Activated CD4-positive, alpha-beta T cell treated with anti-CD3 and anti-CD28 coated beads, Interleukin-10, Interleukin-2, amounts not matched to agents 100 ng/mL and 50 ng/mL, durations not matched to agents 16 hours and 8 hours (primary cell): ENCODE results near the gene OBSL1.

Source experiments
- DNase-seq: peaks from one replicate; pipeline ENCODE4 v3.0.0-alpha.2; 2020

OBSL1 gene

GRCh38 chr2:219596954-219597551 lies 25.7 kb upstream of the OBSL1 start:
- no peak for DNase-seq

GRCh38 chr2:219595256-219595655 lies 23.9 kb upstream of the OBSL1 start:
- DNase-seq, result no peak

- DNase-seq, result no peak
Measured at GRCh38 chr2:219593154-219593553, 21.8 kb upstream of the OBSL1 start.

- no peak for DNase-seq
Measured at GRCh38 chr2:219592736-219593135, 21.4 kb upstream of the OBSL1 start.

- DNase-seq, result no peak
Measured at GRCh38 chr2:219591091-219591490, 19.8 kb upstream of the OBSL1 start.

GRCh38 chr2:219581346-219581745 lies 10.0 kb upstream of the OBSL1 start:
- no peak for DNase-seq

GRCh38 chr2:219578811-219579613 lies 7.7 kb upstream of the OBSL1 start:
- no peak for DNase-seq

GRCh38 chr2:219576505-219577388 lies 5.4 kb upstream of the OBSL1 start:
- DNase-seq, result no peak

- DNase-seq, result no peak
Measured at GRCh38 chr2:219575566-219576504, 4.5 kb upstream of the OBSL1 start.

GRCh38 chr2:219574484-219575311 lies 3.4 kb upstream of the OBSL1 start:
- DNase-seq, result no peak

- no peak for DNase-seq
Measured at GRCh38 chr2:219573166-219573565, 1.8 kb upstream of the OBSL1 start.

GRCh38 chr2:219572237-219573001 lies 1.1 kb upstream of the OBSL1 start, which contains the start of gene INHA:
TSS of gene INHA (plus strand) at chr2:219572310. CDS start at chr2:219572375, 65 bp downstream.
- DNase-seq, result no peak

- DNase-seq, result no peak
Measured at GRCh38 chr2:219570924-219571310, 422 bp downstream of the OBSL1 start.

- DNase-seq, result no peak
Measured at GRCh38 chr2:219570194-219570923, 980 bp downstream of the OBSL1 start.

GRCh38 chr2:219569635-219570034 lies 1.7 kb downstream of the OBSL1 start:
- no peak for DNase-seq

- no peak for DNase-seq
Measured at GRCh38 chr2:219569041-219569440, 2.3 kb downstream of the OBSL1 start.

GRCh38 chr2:219567791-219568361 lies 3.5 kb downstream of the OBSL1 start:
- no peak for DNase-seq

GRCh38 chr2:219567131-219567530 lies 4.2 kb downstream of the OBSL1 start:
- no peak for DNase-seq

GRCh38 chr2:219566640-219567039 lies 4.7 kb downstream of the OBSL1 start:
- no peak for DNase-seq
